ENCODE measurements around the gene CNIH4.
"Not testable (repeated sequence)": the region's sequence is repeated elsewhere in the genome, so short reads cannot be mapped to it uniquely, and the experiment has no call there.

Gene CNIH4

DNA sequence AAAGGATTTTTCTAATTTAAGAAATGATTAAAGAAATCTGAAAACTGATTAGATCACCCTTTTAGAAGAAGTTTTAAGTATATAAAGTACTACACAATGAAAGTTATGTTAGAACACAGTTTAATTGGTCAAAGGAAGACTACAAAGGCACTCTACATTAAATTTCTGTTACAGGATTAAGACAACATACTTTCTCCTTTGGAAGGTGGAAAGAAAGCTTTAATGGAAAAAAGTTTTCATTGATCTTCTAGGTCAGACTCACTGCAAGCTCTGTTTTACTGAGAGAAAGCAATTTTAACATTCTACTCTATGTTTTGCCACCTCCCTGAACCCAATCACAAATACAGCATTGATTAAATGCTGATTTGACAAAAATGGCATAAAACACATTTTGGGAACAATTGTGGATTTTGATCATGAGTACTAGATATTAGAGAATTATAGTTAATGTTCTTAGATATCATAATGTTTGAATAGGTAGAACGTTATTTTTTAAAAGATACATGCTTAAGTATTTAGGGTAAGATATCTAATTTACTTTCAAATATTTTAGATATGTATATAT, 45.9 kb downstream of the CNIH4 start:
- no peak for DNase-seq (ENCODE audit: low read depth)

DNA sequence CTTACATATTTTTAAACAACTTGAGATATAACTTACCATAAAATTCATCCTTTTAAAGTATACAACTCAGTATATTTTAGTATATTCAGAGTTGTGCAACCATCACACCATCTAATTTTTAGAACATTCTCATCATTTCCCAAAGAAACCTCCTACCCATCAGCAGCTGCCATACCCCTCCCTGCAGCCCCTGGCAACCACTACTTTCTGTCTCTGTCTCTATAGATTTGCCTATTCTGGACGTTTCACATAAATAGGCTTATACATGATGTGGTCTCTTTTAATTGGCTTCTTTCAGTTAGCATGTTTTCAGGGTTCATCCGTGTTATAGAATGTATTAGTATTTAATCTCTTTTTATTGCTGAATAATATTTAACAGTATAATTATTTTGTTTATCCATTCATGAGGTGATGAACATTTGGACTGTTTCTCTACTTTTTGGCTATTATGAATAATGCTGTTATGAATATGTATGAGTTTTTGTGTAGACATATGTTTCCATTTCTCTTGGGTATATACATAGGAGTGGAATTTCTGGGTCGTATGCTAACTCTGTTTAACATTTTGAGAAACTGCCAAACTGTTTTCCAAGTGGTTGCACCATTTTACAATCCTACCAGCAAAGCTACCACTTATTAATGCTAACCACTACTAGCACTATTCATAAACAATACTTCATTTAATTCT, 48.4 kb downstream of the CNIH4 start:
- no peak for DNase-seq (ENCODE audit: low read depth)

DNA sequence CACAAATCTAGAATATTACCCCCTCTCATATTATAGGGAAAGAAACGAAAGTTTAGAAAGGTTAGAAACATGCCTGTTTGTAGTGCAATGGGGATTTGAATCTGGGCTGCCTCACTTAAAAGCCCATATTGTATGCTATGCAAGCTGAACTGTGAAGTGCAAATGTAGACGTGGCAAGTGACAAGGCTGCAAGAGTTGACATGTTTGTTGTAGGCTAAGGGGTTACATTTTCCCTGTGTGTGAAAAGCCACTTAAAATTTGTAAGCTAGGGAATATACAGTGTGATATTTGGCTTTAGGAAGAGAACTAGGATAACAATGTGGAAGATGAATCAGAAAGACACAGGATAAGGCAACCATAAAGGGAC, 48.9 kb downstream of the CNIH4 start:
- DNase-seq (ENCODE audit: low read depth): no peak

DNA sequence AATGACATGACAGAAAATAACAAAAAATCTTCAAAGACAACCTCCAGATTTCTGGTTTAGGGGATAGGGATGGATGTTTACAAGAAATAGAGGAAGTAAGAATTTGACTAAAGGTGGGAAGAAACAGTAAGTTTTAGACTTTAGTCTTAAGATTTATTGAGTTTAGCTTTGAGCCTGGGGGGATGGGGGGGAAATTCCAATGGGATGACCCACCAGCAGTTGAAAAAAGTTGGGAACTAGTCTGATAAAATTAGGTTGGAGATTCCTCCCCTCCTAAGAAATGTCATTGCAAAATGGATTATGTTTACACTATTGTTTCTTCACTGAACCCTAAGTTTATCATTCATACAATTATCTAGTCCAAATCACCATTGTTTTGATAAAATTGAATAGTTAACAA, 49.5 kb downstream of the CNIH4 start:
- no peak for DNase-seq (ENCODE audit: low read depth)

DNA sequence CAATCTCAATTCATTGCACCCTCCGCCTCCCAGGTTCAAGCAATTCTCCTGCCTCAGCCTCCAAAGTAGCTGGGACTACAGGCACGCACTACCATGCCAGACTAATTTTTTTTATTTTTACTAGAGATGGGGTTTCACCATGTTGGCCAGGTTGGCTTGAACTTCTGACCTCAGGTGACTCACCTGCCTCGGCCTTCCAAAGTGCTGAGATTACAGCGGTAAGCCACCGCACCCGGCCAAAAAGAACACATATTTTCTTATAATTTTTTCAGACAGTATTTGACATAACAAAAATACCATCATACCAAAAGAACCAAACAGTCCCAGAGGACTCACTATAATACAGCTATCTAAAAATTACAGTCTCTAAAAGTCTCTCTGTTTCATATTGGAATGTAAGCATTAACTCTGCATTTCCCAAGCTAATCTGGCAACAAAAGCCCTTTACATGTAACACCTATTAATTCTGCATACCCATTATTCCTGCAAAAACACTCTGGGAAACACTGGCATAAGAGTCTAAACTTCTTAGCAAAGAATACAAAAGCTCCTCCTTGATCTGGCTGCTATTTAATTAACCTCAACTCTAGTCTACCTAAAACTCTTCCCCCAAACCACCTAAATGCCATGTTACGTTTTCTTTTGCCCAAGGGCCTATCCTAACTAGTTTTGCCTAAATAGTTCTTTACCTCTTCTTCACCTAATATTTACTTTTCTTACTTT, 51.1 kb downstream of the CNIH4 start:
- no peak for DNase-seq (ENCODE audit: low read depth)

DNA sequence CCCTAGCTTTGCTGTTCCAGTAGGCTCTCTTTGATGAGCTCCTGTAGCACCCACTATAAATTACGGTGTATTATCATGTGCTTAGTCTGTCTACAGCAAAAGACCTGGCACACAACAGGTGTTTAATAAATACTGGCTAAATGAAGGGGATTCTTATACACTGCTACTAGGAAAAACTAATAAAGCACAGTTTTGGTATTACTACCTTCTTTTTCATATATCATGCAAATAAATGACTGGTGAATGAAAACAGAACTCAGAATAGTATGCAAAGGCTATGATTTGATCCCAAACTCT, 51.6 kb downstream of the CNIH4 start:
- no peak for DNase-seq (ENCODE audit: low read depth)

DNA sequence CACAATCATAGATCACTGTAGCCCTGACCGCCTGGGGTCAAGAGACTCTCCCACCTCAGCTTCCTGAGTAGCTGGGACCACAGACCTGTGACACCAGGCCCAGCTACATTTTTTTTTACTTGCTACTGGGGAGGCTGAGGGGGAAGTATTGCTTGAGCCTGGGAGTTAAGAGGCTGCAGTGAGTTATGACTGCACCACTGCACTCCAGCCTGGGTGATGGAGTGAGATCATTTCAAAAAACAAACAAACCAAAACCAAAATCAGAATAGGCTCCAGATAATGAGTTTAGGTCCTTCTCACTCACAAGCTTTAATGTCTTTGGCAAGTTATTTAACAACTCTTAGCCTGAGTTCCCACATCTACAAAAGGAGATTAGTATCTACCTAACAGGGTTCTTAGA, 55.1 kb downstream of the CNIH4 start:
- no peak for DNase-seq (ENCODE audit: low read depth)

DNA sequence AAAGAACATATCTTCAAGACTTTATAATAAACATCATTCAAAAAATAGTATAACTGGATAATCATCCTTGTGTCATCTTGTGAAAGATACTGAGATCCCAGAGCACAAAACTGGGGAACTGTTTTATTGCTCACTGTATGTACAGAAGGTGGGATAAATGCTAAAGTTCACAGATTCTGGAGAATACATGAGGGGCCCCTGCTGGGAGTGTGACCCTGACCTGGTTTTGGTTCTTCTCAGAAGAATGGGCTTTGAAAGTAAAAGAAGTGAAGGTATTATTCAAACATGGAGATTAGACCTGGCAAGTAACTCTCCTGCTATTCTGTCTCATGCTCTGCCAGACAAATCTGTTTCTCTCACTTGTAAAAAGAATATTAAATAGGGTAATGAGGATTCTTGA, 63.4 kb downstream of the CNIH4 start:
- no peak for DNase-seq (ENCODE audit: low read depth)

DNA sequence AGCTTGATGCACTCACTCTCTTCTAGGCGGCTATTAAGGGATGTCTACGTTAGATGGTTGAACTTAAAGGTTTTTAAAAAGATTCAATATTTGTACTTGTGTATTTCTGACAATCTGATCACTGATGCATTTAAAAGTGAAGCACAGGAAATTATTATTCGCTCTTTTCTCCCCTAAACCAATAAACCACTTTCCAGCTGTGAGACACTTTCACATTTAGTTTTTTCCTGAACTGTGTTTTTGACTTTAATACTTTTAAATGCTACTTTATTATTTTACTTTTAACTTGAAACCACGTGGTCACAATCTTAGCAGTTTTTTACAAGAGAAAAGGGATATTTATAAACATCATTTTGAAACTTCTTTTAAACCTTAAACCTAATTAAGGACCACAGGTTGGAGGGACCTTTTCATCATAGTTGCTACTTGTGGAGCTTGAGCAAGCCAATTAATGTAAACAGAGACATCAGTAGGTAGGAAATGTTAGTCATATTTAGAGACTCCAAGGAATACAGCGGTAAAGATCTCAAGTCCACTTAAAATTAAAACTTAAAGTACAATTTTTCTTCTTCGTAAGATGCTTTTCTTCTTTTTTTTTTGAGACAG, 68.7 kb downstream of the CNIH4 start:
- no peak for DNase-seq (ENCODE audit: low read depth)

DNA sequence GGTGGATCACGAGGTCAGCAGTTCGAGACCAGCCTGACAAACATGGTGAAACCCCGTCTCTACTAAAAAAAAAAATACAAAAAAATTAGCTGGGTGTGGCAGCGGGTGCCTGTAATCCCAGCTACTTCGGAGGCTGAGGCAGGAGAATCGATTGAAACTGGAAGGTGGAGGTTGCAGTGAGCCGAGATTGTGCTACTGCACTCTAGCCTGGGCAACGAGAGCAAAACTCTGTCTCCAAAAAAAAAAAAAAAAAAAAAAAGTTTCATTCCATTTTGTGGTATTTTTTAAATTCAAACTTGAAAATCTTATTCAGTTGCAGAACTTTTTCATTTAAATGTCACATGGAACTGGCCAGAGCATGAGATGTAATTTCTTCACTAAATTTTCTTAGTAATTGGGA, 70.2 kb downstream of the CNIH4 start:
- DNase-seq (ENCODE audit: low read depth): not testable (repeated sequence)

DNA sequence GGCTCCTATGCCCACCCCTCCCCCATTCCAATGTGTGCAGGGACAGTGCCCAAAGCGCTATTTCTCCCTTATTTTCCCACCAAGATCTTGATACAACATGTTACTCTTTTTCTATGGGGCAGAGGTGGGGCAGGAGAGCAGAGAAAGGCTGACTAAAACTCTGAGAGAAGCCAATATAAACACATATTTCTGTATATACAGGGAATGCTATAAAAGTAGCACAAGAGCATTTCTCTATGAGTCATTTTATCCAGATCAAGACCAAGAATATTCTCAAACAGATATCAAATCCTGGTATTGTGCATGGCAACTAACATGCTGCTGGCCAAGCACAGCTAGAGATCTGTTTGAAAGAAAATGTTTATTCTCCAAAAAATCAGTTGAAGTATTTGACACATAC, 70.7 kb downstream of the CNIH4 start:
- peak; percentile 42 for DNase-seq (ENCODE audit: low read depth)

DNA sequence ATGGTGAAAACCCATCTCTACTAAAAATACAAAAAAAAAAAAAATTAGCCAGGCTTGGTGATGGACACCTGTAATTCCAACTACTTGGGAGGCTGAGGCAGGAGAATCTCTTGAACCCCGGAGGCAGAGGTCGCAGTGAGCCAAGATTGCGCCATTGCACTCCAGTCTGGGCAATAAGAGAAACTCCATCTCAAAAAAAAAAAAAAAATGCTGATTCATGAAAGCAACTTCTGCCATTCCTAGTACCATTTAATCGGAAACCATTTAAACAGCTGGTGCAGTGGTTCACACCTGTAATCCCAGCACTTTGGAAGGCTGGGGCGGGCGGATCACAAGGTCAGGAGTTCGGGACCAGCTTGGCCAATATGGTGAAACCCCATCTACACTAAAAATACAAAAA, 72.0 kb downstream of the CNIH4 start:
- DNase-seq (ENCODE audit: low read depth): not testable (repeated sequence)
